Left ventricle myocardium inferior (tissue), 1 donor: Measurements from ENCODE around the gene MBD3. TPM values are rescaled to one million over a fixed set of nuclear protein-coding genes. Genes with fewer than 3 reads are reported as not detected.

Source experiments
- DNase-seq: peaks from one replicate; pipeline ENCODE4 v3.0.0-alpha.2; 2020
- H3K27ac ChIP-seq: fragments of 200-600 bp; replicated peaks from 2 replicates; pipeline ENCODE4 v1.8.0; 2021
- H3K27me3 ChIP-seq: fragments of 200-600 bp; 2 replicates; pipeline ENCODE4 v1.8.0; 2021; ENCODE audit warnings: low read depth
- H3K36me3 ChIP-seq: fragments of 200-600 bp; 2 replicates; pipeline ENCODE4 v1.8.0; 2021
- H3K4me1 ChIP-seq: fragments of 200-600 bp; 2 replicates; pipeline ENCODE4 v1.8.0; 2021
- H3K4me3 ChIP-seq: fragments of 200-600 bp; 2 replicates; pipeline ENCODE4 v1.8.0; 2021; ENCODE audit warnings: mild to moderate bottlenecking, moderate library complexity
- H3K9me3 ChIP-seq: fragments of 200-600 bp; replicated peaks from 2 replicates; pipeline ENCODE4 v1.8.0; 2021
- intact Hi-C: fragments of 100-400 bp; cut with micrococcal nuclease; formaldehyde crosslinking; loops from one replicate; pipeline ENCODE4 v1.11.0; 2022
- total RNA-seq: library from RNA; stranded (reverse); fragmentation: NEBNext Ultra II Directional; extraction: Animal tissue kit (Norgen Biotek cat#: 25700); gene quantifications from one replicate; pipeline ENCODE4 v1.2.1, GENCODE V29; 2021
- TF ChIP-seq, protein P1 (sequence below): fragments of 200-600 bp; IDR thresholded peaks from 2 replicates; pipeline ENCODE4 v1.8.0; 2021; ENCODE audit warnings: antibody characterized with exemption, mild to moderate bottlenecking, borderline replicate concordance
- donor health status: DM: no; HTN: yes; CAD: no; lungs with severe emphysema.

The MBD3 gene
- total RNA-seq, 1 donor from 2014 or later: 48.6 TPM

DNA sequence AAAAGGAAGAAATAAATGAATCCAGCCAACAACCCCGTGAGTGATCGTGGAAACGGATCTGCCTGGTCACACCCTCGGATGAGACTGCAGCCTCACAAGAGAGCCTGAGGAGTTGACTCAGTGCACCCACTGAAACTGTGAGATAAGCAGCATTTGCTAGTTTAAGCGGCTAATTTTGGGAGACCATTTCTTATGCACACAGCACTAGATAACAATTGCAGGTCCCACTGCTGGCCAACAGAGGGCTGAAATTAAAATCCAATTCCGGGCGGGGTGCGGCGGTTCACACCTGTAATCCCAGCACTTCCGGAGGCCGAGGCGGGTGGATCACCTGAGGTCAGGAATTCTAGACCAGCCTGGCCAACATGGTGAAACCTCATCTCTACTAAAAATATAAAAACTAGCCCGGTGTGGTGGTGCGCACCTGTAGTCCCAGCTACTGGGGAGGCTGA is 9.0 kb upstream of the MBD3 start:
- Histone ChIP-seq H3K4me3 (no peak overlapping the region), H3K27ac (no peak overlapping the region), H3K4me1 (peaks cover 46% of the 10 kb centered on the region), H3K9me3 (no peaks in the 10 kb centered on the region), H3K36me3 (peaks cover 42% of the 10 kb centered on the region), H3K27me3 (no peaks in the 10 kb centered on the region)
- DNase-seq: no peak
- TF ChIP-seq, protein P1, sequence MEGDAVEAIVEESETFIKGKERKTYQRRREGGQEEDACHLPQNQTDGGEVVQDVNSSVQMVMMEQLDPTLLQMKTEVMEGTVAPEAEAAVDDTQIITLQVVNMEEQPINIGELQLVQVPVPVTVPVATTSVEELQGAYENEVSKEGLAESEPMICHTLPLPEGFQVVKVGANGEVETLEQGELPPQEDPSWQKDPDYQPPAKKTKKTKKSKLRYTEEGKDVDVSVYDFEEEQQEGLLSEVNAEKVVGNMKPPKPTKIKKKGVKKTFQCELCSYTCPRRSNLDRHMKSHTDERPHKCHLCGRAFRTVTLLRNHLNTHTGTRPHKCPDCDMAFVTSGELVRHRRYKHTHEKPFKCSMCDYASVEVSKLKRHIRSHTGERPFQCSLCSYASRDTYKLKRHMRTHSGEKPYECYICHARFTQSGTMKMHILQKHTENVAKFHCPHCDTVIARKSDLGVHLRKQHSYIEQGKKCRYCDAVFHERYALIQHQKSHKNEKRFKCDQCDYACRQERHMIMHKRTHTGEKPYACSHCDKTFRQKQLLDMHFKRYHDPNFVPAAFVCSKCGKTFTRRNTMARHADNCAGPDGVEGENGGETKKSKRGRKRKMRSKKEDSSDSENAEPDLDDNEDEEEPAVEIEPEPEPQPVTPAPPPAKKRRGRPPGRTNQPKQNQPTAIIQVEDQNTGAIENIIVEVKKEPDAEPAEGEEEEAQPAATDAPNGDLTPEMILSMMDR: no peak
- intact Hi-C loops: no loop called here

DNA sequence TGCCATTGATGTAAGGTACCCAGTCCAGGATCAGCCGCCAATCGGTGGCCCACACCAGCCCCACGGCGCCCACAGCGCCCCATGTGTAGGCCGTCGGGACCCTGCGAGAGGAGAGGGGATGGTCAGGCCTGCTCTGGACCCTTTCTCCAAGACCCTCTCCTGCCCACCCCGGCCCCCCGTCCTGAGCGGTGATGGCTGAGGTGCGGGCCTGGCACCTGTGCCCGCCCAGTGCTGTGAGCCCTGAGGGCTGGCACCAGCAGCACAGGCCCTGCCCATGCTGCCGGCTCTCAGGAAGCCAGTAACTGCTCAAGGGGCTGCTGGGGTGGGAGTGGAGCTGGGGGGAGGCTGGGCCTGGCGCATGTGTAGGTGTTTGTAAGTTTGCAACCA is 6.8 kb upstream of the MBD3 start:
- no peaks in the 10 kb centered on the region for H3K9me3 ChIP-seq
- no peak overlapping the region for H3K27ac ChIP-seq
- DNase-seq: no peak
- TF ChIP-seq, protein P1: no peak
- intact Hi-C loops: no loop called here
- peaks cover 26% of the 10 kb centered on the region for H3K4me1 ChIP-seq
- H3K4me3 ChIP-seq: no peak overlapping the region
- no peaks in the 10 kb centered on the region for H3K27me3 ChIP-seq
- H3K36me3 ChIP-seq: peaks cover 60% of the 10 kb centered on the region

DNA sequence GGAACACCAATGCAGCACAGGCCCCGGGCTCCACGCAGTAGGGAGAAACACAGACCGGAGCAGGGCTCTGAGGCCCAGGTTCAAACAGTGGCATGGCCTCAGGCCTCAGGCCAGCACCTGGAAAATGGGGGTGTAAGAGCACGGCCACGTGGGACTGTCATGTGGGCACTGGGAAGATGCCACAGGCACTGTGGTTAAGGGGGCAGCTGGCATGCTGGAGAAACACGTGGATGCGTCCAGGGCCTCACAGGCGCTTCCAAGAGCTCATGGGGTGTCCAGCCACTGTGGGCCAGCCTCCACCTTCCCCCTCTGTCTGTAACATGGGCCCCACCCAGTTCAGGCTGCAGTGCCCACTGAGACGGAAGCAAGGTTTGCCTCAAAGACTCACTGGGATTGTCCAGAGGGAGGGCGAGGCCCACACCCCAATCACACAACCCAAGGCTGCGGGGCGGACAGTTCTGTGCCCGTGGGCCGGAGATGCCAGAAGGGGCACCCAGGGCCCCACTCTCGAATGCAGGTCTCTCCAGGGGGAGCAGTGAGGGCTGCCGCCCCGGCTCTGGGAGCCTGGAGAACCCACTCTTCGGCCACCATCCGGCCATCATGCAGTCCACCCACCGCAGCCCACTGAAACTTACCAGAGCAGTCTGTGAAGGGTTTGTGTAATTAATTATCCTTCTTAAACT is 6.3 kb upstream of the MBD3 start:
- DNase-seq: no peak
- intact Hi-C loops: no loop called here

DNA sequence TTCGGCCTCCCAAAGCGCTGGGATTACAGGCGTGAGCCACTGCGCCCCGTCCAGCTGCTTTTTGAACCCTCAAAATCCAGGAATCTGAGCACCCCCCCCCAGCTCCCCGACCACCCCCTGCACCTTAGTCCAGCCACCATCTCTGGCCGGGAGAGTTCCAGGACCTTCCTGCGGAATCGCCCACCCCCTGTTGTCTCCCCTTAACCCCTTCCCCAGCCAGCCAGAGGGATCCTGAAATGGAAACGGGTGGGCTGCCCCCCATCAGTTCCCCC is 772 bp upstream of the MBD3 start:
- Histone ChIP-seq H3K27ac (peak overlapping the region; percentile 99), H3K9me3 (no peaks in the 10 kb centered on the region), H3K4me1 (peaks cover 30% of the 10 kb centered on the region), H3K4me3 (peak overlapping the region; percentile 92), H3K36me3 (peaks cover 37% of the 10 kb centered on the region), H3K27me3 (no peaks in the 10 kb centered on the region)
- TF ChIP-seq, protein P1: no peak
- intact Hi-C loops: no loop called here
- no peak for DNase-seq

More for the DNA sequence above, 6.3 kb upstream of the MBD3 start:
- no peaks in the 10 kb centered on the region for H3K27me3 ChIP-seq
- H3K36me3 ChIP-seq: peaks cover 61% of the 10 kb centered on the region
- TF ChIP-seq, protein P1: no peak
- no peak overlapping the region for H3K27ac ChIP-seq
- H3K9me3 ChIP-seq: no peaks in the 10 kb centered on the region
- H3K4me1 ChIP-seq: peaks cover 21% of the 10 kb centered on the region
- no peak overlapping the region for H3K4me3 ChIP-seq

DNA sequence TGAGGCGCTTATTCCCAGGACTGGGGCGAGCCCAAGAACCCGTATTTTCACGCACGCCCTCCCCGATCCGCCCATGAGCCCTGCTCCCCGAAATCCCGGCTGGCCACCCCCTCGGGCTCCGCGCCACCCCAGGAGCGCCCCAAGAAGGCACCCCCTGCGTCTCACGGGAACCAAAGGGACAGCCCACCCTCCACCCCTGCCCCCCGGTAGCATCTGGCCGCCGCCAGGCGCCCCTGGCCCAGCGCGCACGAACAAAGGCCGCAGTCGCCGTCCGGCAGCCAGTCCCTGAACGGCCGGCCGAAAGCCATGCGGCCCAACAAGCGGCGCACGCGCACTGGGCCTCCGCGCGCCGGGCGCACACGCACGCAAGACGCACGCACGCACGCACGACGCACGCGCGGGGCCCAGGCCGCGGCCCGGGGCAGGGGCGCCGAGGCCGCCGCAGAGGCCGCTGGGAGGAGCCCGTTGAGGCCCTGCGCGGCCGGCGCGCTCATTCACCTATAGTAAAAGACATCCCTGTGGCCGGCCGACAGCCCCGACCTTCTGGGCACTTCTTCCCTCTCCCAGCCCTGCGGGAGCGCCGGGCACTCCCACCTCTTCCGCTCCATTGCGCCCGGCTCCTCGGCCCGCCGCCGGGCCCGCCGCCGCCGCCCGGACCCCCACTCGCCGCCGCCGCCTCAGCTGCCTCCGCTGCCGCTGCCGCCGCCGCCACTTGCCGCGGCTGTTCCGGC is 476 bp downstream of the MBD3 start:
- peak overlapping the region; percentile 99 for H3K27ac ChIP-seq
- H3K9me3 ChIP-seq: no peaks in the 10 kb centered on the region
- peak; percentile 86 for DNase-seq
- peak overlapping the region; percentile 92 for H3K4me3 ChIP-seq
- H3K36me3 ChIP-seq: peaks cover 24% of the 10 kb centered on the region
- peaks cover 30% of the 10 kb centered on the region for H3K4me1 ChIP-seq
- intact Hi-C loops: no loop called here
- TF ChIP-seq, protein P1: no peak
- no peaks in the 10 kb centered on the region for H3K27me3 ChIP-seq
